OCI-LY1 (cell line): ENCODE data around the gene CPVL.

Experiments used
- H2AFZ ChIP-seq: fragments of 200-600 bp; sonication (generic), shearing (Covaris generic); 2 replicates; pipeline ENCODE4 v1.6.0; 2014; ENCODE audit warnings: antibody characterized with exemption, mild to moderate bottlenecking, low read length
- H3F3A ChIP-seq: fragments of 200-600 bp; sonication (generic), shearing (Covaris generic); 2 replicates; pipeline ENCODE4 v1.6.0; 2014; ENCODE audit warnings: mild to moderate bottlenecking, antibody characterized with exemption, low read length, moderate library complexity; ENCODE audit not compliant: insufficient read depth
- H3K27ac ChIP-seq: fragments of 200-600 bp; sonication (generic); 2 replicates; pipeline ENCODE4 v1.5.1; 2014; ENCODE audit warnings: low read length, mixed run types, mild to moderate bottlenecking, low read depth; ENCODE audit not compliant: poor library complexity, severe bottlenecking
- H3K27me3 ChIP-seq: fragments of 200-600 bp; sonication (generic); 2 replicates; pipeline ENCODE4 v1.6.0; 2014; ENCODE audit warnings: antibody characterized with exemption, mild to moderate bottlenecking, low read length, moderate library complexity; ENCODE audit not compliant: insufficient read depth
- H3K36me3 ChIP-seq: fragments of 200-600 bp; sonication (generic); 2 replicates; pipeline ENCODE4 v1.6.1; 2014; ENCODE audit warnings: mild to moderate bottlenecking, antibody characterized with exemption, low read length, moderate library complexity, mixed read lengths; ENCODE audit not compliant: insufficient read depth
- H3K4me1 ChIP-seq: fragments of 200-600 bp; sonication (generic); 2 replicates; pipeline ENCODE4 v1.5.1; 2014; ENCODE audit warnings: mild to moderate bottlenecking, low read length, moderate library complexity; ENCODE audit not compliant: insufficient read depth, severe bottlenecking
- H3K4me2 ChIP-seq: fragments of 200-600 bp; sonication (generic), shearing (Covaris generic); 2 replicates; pipeline ENCODE4 v1.6.1; 2014; ENCODE audit warnings: low read length
- H3K4me3 ChIP-seq: fragments of 200-600 bp; sonication (generic); 2 replicates; pipeline ENCODE4 v1.5.1; 2014; ENCODE audit warnings: low read length, low read depth, mild to moderate bottlenecking, mixed read lengths; ENCODE audit not compliant: poor library complexity, severe bottlenecking
- H3K79me2 ChIP-seq: fragments of 200-600 bp; shearing (Covaris generic); 2 replicates; pipeline ENCODE4 v1.6.1; 2016; ENCODE audit warnings: mixed run types, low read length, mixed read lengths; ENCODE audit not compliant: insufficient read depth
- H3K9ac ChIP-seq: fragments of 200-600 bp; sonication (generic), shearing (Covaris generic); 2 replicates; pipeline ENCODE4 v1.6.1; 2014; ENCODE audit warnings: mild to moderate bottlenecking, low read length, mixed read lengths
- H3K9me2 ChIP-seq: fragments of 200-600 bp; sonication (generic), shearing (Covaris generic); 2 replicates; pipeline ENCODE4 v1.6.1; 2014; ENCODE audit warnings: low read depth, mild to moderate bottlenecking, low read length, mixed read lengths
- H3K9me3 ChIP-seq: fragments of 200-600 bp; shearing (Covaris generic); 2 replicates; pipeline ENCODE4 v1.6.1; 2014; ENCODE audit warnings: low read length, mixed read lengths
- H4K20me1 ChIP-seq: fragments of 200-600 bp; sonication (generic), shearing (Covaris generic); 2 replicates; pipeline ENCODE4 v1.6.0; 2016; ENCODE audit warnings: mild to moderate bottlenecking, low read length; ENCODE audit not compliant: insufficient read depth
- CTCF ChIP-seq: fragments of 200-600 bp; sonication (generic), shearing (Covaris generic); IDR thresholded peaks from 2 replicates; pipeline ENCODE4 v1.5.1; 2017; ENCODE audit warnings: mild to moderate bottlenecking, antibody characterized with exemption, low read length, moderate library complexity, mixed read lengths
- EZH2 ChIP-seq: fragments of 200-600 bp; sonication (generic), shearing (Covaris generic); IDR thresholded peaks from 2 replicates; pipeline ENCODE4 v1.8.0; 2017; ENCODE audit warnings: borderline replicate concordance, mixed run types, mild to moderate bottlenecking, antibody characterized with exemption, low read length, moderate library complexity, mixed read lengths

CPVL gene

GRCh38 chr7:28960071-28960840, 186.1 kb downstream of the CPVL start:
- Histone ChIP-seq H2AFZ (no peak overlapping the region), H3K9me3 (no peaks in the 10 kb centered on the region), H3K27ac (no peak overlapping the region), H3K4me3 (no peak overlapping the region), H4K20me1 (no peaks in the 10 kb centered on the region), H3K9me2 (no peaks in the 10 kb centered on the region), H3K79me2 (no peaks in the 10 kb centered on the region), H3K4me2 (no peak overlapping the region), H3K27me3 (no peaks in the 10 kb centered on the region), H3K9ac (no peak overlapping the region), H3K36me3 (no peaks in the 10 kb centered on the region), H3K4me1 (no peaks in the 10 kb centered on the region), H3F3A (no peaks in the 10 kb centered on the region)
- TF ChIP-seq EZH2 (no peak), CTCF (no peak)

GRCh38 chr7:28958980-28959347, 187.4 kb downstream of the CPVL start:
- TF ChIP-seq CTCF: no peak
- no peak for TF ChIP-seq EZH2
- Histone ChIP-seq H3K79me2 (no peaks in the 10 kb centered on the region), H3K9me2 (no peaks in the 10 kb centered on the region), H3K4me3 (no peak overlapping the region), H2AFZ (no peak overlapping the region), H3K27ac (no peak overlapping the region), H3K27me3 (no peaks in the 10 kb centered on the region), H3K9me3 (no peaks in the 10 kb centered on the region), H3K4me2 (no peak overlapping the region), H3K36me3 (no peaks in the 10 kb centered on the region), H3K9ac (no peak overlapping the region), H4K20me1 (no peaks in the 10 kb centered on the region), H3K4me1 (no peaks in the 10 kb centered on the region), H3F3A (no peaks in the 10 kb centered on the region)

GRCh38 chr7:28958235-28958979, 187.9 kb downstream of the CPVL start, which contains the start of gene TRIL:
Gene TRIL, minus strand, starts transcription at chr7:28958330. Its CDS starts 284 bp downstream, at chr7:28958046.
- no peak within 1 kb of the TSS for H2AFZ ChIP-seq
- no peaks in the 10 kb centered on the region for H3K9me2 ChIP-seq
- H3K27ac ChIP-seq: no peak within 1 kb of the TSS

More at GRCh38 chr7:28958235-28958979, 187.9 kb downstream of the CPVL start, which contains the start of gene TRIL:
- no peaks in the 10 kb centered on the region for H4K20me1 ChIP-seq
- no peaks in the 10 kb centered on the region for H3K9me3 ChIP-seq
- no peaks in the 10 kb centered on the region for H3K4me1 ChIP-seq
- no peaks in the 10 kb centered on the region for H3K27me3 ChIP-seq
- no peak within 1 kb of the TSS for H3K4me2 ChIP-seq
- H3K9ac ChIP-seq: no peak within 1 kb of the TSS
- H3K36me3 ChIP-seq: no peaks in the 10 kb centered on the region
- TF ChIP-seq EZH2 (no peak), CTCF (no peak)
- no peak within 1 kb of the TSS for H3K4me3 ChIP-seq
- no peaks in the 10 kb centered on the region for H3K79me2 ChIP-seq
- H3F3A ChIP-seq: no peaks in the 10 kb centered on the region
